Measurements from ENCODE around the gene BCCIP. TPM values are rescaled to one million over a fixed set of nuclear protein-coding genes. Genes with fewer than 3 reads are reported as not detected.

Gene BCCIP
- total and polyA plus RNA-seq, 2 of the 8 experiments (the other 6 are each of a cell fraction or from before 2014, with no cell fraction given), result 33.9 to 120 TPM

- FAIRE-seq (no peak), DNase-seq (ENCODE audit: low read depth in 1 of 2, low spot score in 2 of 2) (no peak)
- ChIA-PET POLR2A (ENCODE audit: partially characterized antibody) (interaction anchor here (0.6 to 0.8 kb wide), 3 partner anchors 20 to 23 kb away, joined by 3 read pairs; no protein-coding TSS in a partner anchor), CTCF (ENCODE audit: partially characterized antibody) (interaction anchor here (1.2 to 4.1 kb wide), 2 partner anchors 9 to 21 kb away, joined by 3 to 30 read pairs; no protein-coding TSS in a partner anchor)
- no peak overlapping the region for H3K56ac ChIP-seq (replicated peaks; ENCODE audit: insufficient read length, low read depth, low read length)
- H3K36me3 ChIP-seq (ENCODE audit: control insufficient read depth in 2 of 4, insufficient read depth in 4 of 4, low read length in 3 of 4), result peaks cover 0 to 4% (median 0%) of the 10 kb centered on the region in 4 experiments; a peak in 4 of 8 replicates
- H4K8ac ChIP-seq (ENCODE audit: extremely low read depth, insufficient read depth, low read length), result no peak overlapping the region
- H2BK12ac ChIP-seq (ENCODE audit: low read depth, low read length), result no peak overlapping the region
- no peak overlapping the region for H3K4ac ChIP-seq (replicated peaks; ENCODE audit: insufficient read length, low read depth, low read length)
- no peak overlapping the region for H3K4me3 ChIP-seq (ENCODE audit: extremely low read depth in 1 of 4, insufficient read depth in 2 of 4, low read depth in 3 of 4, low read length in 4 of 4)
- H3K27ac ChIP-seq (ENCODE audit: low read depth, low read length), result no peak overlapping the region
- H2BK15ac ChIP-seq (ENCODE audit: low read length), result no peak overlapping the region
- 94% methylated on average over 4 of the region's 4 CpGs; no CpG with 5 or more reads in 1 of the 2 experiments for whole genome bisulfite sequencing, 2 experiments (ENCODE audit: extremely low coverage in 1 of 2, insufficient coverage in 1 of 2, insufficient read length in 1 of 2, insufficient replicate concordance in 2 of 2, low coverage in 1 of 2, low lambda C conversion rate in 2 of 2, missing lambda C conversion rate in 1 of 2)
- no peak overlapping the region for H3K4me2 ChIP-seq (ENCODE audit: insufficient read depth in 1 of 2, low read depth in 2 of 2, low read length in 2 of 2)
- H3K4me1 ChIP-seq (replicated peaks in 1 of 4; ENCODE audit: control insufficient read depth in 3 of 4, insufficient read depth in 4 of 4, low read length in 3 of 4), result no peaks in the 10 kb centered on the region
- no peak overlapping the region for H3K23ac ChIP-seq (ENCODE audit: insufficient read length)
- H3K23me2 ChIP-seq (ENCODE audit: low read depth, low read length), result no peaks in the 10 kb centered on the region
- H3K9ac ChIP-seq (replicated peaks in 1 of 4; ENCODE audit: extremely low read depth in 1 of 4, low read depth in 3 of 4, low read length in 3 of 4), result no peak overlapping the region
- no peak overlapping the region for H4K91ac ChIP-seq (replicated peaks; ENCODE audit: insufficient read length, low read length)
- H2AFZ ChIP-seq (ENCODE audit: low read length), result no peak overlapping the region
- H3K79me1 ChIP-seq (ENCODE audit: low read depth, low read length), result no peaks in the 10 kb centered on the region
- no peak overlapping the region for H3K18ac ChIP-seq (ENCODE audit: extremely low read depth, low read length)
- no peak overlapping the region for H4K5ac ChIP-seq (ENCODE audit: insufficient read length, low read depth, low read length)
- H2BK20ac ChIP-seq (ENCODE audit: low read length), result no peak overlapping the region
- H3K79me2 ChIP-seq (ENCODE audit: control insufficient read depth in 1 of 2, insufficient read depth in 2 of 2, low read length in 2 of 2), result no peaks in the 10 kb centered on the region
- H2BK5ac ChIP-seq (ENCODE audit: low read depth, low read length), result no peak overlapping the region
- H3K14ac ChIP-seq (ENCODE audit: insufficient read length), result no peak overlapping the region
- no peaks in the 10 kb centered on the region for H3K27me3 ChIP-seq (replicated peaks in 1 of 4; ENCODE audit: control insufficient read depth in 3 of 4, extremely low read depth in 1 of 4, insufficient read depth in 3 of 4, low read length in 3 of 4)
- no peak overlapping the region for H2BK120ac ChIP-seq (replicated peaks; ENCODE audit: low read depth, low read length)
- H4K20me1 ChIP-seq (replicated peaks in 1 of 2; ENCODE audit: control insufficient read depth in 1 of 2, insufficient read depth in 2 of 2, low read length in 2 of 2), result no peaks in the 10 kb centered on the region
- no peaks in the 10 kb centered on the region for H3K9me3 ChIP-seq (ENCODE audit: insufficient read depth in 2 of 2, low read depth in 1 of 2, low read length in 1 of 2)
- no peak overlapping the region for H2AK5ac ChIP-seq (ENCODE audit: low read depth, low read length)
- no peak for TF ChIP-seq BACH1 (IDR thresholded peaks at IDR 0.05; ENCODE audit: low read length)
- no peak for TF ChIP-seq ASH2L (IDR thresholded peaks at IDR 0.05; ENCODE audit: low read length)
- no peak for TF ChIP-seq KDM1A (IDR thresholded peaks at IDR 0.05; ENCODE audit: borderline replicate concordance, low read length)
- TF ChIP-seq BRCA1 (IDR thresholded peaks at IDR 0.05; ENCODE audit: low read depth, low read length), result no peak
- no peak for TF ChIP-seq POLR2A (IDR thresholded peaks at IDR 0.05; ENCODE audit: control extremely low read depth in 1 of 2, low read depth in 2 of 2, low read length in 2 of 2)
- TF ChIP-seq RXRA (IDR thresholded peaks at IDR 0.05; ENCODE audit: insufficient read depth, low read depth, low read length), result no peak
- TF ChIP-seq FOSL1 (IDR thresholded peaks at IDR 0.05; ENCODE audit: insufficient read depth, low read depth, low read length), result no peak
- TF ChIP-seq GTF2F1 (IDR thresholded peaks at IDR 0.05; ENCODE audit: borderline replicate concordance, low read depth, low read length), result no peak
- TF ChIP-seq RBBP5 (IDR thresholded peaks at IDR 0.05; ENCODE audit: borderline replicate concordance, low read depth, low read length), result no peak
- no peak for TF ChIP-seq SRF (IDR thresholded peaks at IDR 0.05; ENCODE audit: low read depth, low read length)
- no peak for TF ChIP-seq MAX (IDR thresholded peaks at IDR 0.05)
Observed at GRCh38 chr10:125859128-125859817, 35.9 kb downstream of the BCCIP start.

Measured in H1 (cell line).